Stimulated activated CD8-positive, alpha-beta memory T cell treated with anti-CD3 and anti-CD28 coated beads, Interleukin-4, amount 100 ng/mL, for 4 hours (primary cell): ENCODE measurements around the gene TOR4A.
"Not testable (repeated sequence)": the region's sequence is repeated elsewhere in the genome, so short reads cannot be mapped to it uniquely, and the experiment has no call there.

Experiments
- DNase-seq, 2 donors: peaks; one replicate each; pipeline ENCODE4 v3.0.0-alpha.2; 2020; ENCODE audit warnings: low read depth in 2 of 2, low spot score in 1 of 2

TOR4A gene

GRCh38 chr9:137315581-137316011 is 38.1 kb downstream of the TOR4A start:
- no peak for DNase-seq

GRCh38 chr9:137316012-137316981 is 38.8 kb downstream of the TOR4A start:
- DNase-seq = no peak

GRCh38 chr9:137317021-137317717 is 39.6 kb downstream of the TOR4A start:
- DNase-seq = no peak

- no peak for DNase-seq
Observed at GRCh38 chr9:137317718-137318511, 40.4 kb downstream of the TOR4A start.

- DNase-seq = no peak
Observed at GRCh38 chr9:137318602-137319001, 41.1 kb downstream of the TOR4A start.

GRCh38 chr9:137319011-137319738 is 41.6 kb downstream of the TOR4A start:
- DNase-seq = no peak

GRCh38 chr9:137319739-137320551 is 42.4 kb downstream of the TOR4A start:
- DNase-seq = no peak

- no peak for DNase-seq
Observed at GRCh38 chr9:137320555-137321384, 43.2 kb downstream of the TOR4A start.

GRCh38 chr9:137321726-137322361 is 44.3 kb downstream of the TOR4A start:
- no peak for DNase-seq

- no peak for DNase-seq
Observed at GRCh38 chr9:137323531-137324331, 46.2 kb downstream of the TOR4A start.

GRCh38 chr9:137325124-137325523 is 47.6 kb downstream of the TOR4A start:
- no peak for DNase-seq

- DNase-seq = no peak
Observed at GRCh38 chr9:137325799-137326198, 48.3 kb downstream of the TOR4A start.

GRCh38 chr9:137326445-137327065 is 49.0 kb downstream of the TOR4A start:
- DNase-seq = no peak

- not testable (repeated sequence) for DNase-seq
Observed at GRCh38 chr9:137327641-137328550, 50.4 kb downstream of the TOR4A start.

- not testable (repeated sequence) for DNase-seq
Observed at GRCh38 chr9:137329590-137329989, 52.1 kb downstream of the TOR4A start.

GRCh38 chr9:137330689-137331088 is 53.2 kb downstream of the TOR4A start:
- DNase-seq = no peak
